Mucosa of gallbladder (tissue), 1 donor: ENCODE measurements around the gene RIPK1. TPM values are rescaled to one million over a fixed set of nuclear protein-coding genes. Genes with fewer than 3 reads are reported as not detected.

Experiments used
- DNase-seq: peaks from one replicate; pipeline ENCODE4 v3.0.0-alpha.2; 2020; ENCODE audit warnings: low spot score
- total RNA-seq: library from RNA; stranded (reverse); gene quantifications from one replicate; pipeline ENCODE4 v1.2.1, GENCODE V29; 2021
- donor health status: DM: no; HTN: no; CAD: no.

RIPK1 gene
- total RNA-seq, 1 donor from 2014 or later, result 26.3 TPM

- no peak for DNase-seq
Measured at GRCh38 chr6:3163248-3163594, 94.9 kb downstream of the RIPK1 start.

- DNase-seq, result no peak
Measured at GRCh38 chr6:3164388-3164787, 96.1 kb downstream of the RIPK1 start.

Other genes with a start within 250 kb of the RIPK1 start
- gene SERPINB1, start 226.6 kb upstream of the RIPK1 start, total RNA-seq, result 62.0 TPM
- gene SERPINB9, start 165.2 kb upstream of the RIPK1 start, total RNA-seq, result 11.8 TPM
- gene SERPINB6, start 96.9 kb upstream of the RIPK1 start, total RNA-seq, result 141 TPM
- 35.0 TPM for gene NQO2, start 68.6 kb upstream of the RIPK1 start, total RNA-seq
- gene BPHL, start 50.2 kb downstream of the RIPK1 start, total RNA-seq, result 20.9 TPM
- 108 TPM for gene TUBB2A, start 89.0 kb downstream of the RIPK1 start, total RNA-seq
- gene TUBB2B, start 159.2 kb downstream of the RIPK1 start, total RNA-seq, result 24.5 TPM
- gene PSMG4, start 190.5 kb downstream of the RIPK1 start, total RNA-seq, result 19.3 TPM